ENCODE results near the gene PAAF1.
A peak's percentile ranks its signal among the peaks of the same experiment; 100 is the strongest.

Gene PAAF1

DNA sequence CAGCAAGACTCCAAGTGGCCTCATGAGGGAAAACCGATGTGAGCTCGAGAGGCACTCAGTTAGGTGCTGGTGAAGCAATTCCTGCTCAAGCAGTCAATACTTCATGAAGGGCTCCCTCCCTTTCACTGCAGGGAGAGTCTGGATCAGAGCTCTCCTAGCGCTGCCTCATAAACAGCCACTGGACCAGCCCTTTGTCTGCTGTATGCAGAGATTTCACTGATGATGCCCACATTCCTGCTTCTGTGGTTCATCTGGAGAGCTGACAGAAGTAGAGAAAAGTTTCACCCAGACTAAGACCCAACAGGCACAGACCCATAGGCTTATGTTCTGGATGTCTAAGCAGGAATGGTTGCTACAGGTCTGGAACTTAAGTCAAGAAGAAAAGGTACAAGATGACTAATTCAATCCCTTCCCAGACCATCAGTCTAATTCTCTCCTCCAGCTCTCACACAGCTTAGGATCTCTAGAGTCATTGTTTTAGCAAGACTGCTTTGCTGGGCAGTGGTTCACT lies 101.8 kb downstream of the PAAF1 start:
- Histone ChIP-seq H3K9me3 (ENCODE audit: control insufficient read depth, low read length) (no peaks in the 10 kb centered on the region), H3K27ac (ENCODE audit: insufficient read depth, low read depth, low read length, poor library complexity, severe bottlenecking) (no peak overlapping the region), H3K27me3 (ENCODE audit: control insufficient read depth, insufficient read depth, low read length, poor library complexity, severe bottlenecking) (no peaks in the 10 kb centered on the region), H3K36me3 (ENCODE audit: control insufficient read depth, insufficient read depth, low read length) (peaks cover 52% of the 10 kb centered on the region), H3K4me3 (ENCODE audit: insufficient read depth, low read depth, low read length) (no peak overlapping the region), H3K4me1 (ENCODE audit: control insufficient read depth, insufficient read depth, low read length) (peaks cover 22% of the 10 kb centered on the region)
- WGBS, 2 experiments = 89 to 95% methylated on average over 3 of the region's 3 CpGs

DNA sequence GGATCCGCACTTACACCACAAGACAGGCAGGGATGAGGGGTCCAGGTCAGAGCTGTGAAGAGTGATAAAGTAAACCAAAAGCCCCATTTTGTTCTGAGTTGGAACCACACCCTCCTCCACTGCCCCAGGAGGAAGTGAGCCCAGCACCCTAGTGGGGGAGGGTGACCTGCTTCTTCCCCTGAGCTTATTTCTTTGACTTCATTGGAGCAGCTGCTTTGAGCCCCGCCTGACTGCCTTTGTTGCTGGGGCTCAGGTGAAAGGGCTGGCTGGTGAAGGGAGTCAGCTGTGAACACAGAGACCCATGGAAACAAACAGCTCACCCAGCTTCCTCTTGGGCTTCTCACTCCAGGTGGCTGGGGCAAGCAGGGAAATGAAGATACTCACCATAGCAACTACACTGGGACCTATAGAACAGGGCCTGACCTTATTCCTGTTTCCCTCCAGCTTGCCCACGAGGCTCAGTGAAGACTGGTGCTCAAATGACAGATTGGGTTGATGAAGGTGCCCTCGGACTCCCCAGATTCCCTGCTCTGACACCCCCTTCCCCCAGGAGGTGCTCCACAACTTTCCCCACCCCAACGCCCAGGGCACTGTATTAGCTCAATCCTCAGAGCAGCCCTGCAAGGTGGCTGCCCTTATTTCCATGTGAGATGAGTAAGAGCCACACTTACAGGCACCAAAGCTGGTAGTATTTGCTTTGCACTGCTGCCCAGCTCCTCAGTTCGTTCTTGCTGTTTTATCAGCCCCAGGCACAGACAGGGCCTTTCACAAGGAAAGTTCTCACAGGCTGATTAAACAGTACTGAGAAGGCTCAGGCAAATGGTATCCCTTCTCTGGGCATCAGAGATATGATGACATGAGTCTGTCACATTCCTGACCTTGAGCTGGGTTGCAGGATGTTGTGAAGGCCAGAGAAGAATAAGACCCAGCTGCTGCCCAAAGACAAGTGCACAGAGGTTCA lies 103.5 kb downstream of the PAAF1 start:
- Histone ChIP-seq H3K4me3 (ENCODE audit: insufficient read depth, low read depth, low read length) (peak overlapping the region; percentile 57), H3K36me3 (ENCODE audit: control insufficient read depth, insufficient read depth, low read length) (peaks cover 51% of the 10 kb centered on the region), H3K4me1 (ENCODE audit: control insufficient read depth, insufficient read depth, low read length) (peaks cover 28% of the 10 kb centered on the region), H3K27me3 (ENCODE audit: control insufficient read depth, insufficient read depth, low read length, poor library complexity, severe bottlenecking) (no peaks in the 10 kb centered on the region), H3K9me3 (ENCODE audit: control insufficient read depth, low read length) (no peaks in the 10 kb centered on the region), H3K27ac (ENCODE audit: insufficient read depth, low read depth, low read length, poor library complexity, severe bottlenecking) (no peak overlapping the region)
- WGBS, 2 experiments = 85 to 87% methylated on average over 6 of the region's 6 CpGs
